Measurements from ENCODE around the gene CAMSAP3.

The CAMSAP3 gene

DNA sequence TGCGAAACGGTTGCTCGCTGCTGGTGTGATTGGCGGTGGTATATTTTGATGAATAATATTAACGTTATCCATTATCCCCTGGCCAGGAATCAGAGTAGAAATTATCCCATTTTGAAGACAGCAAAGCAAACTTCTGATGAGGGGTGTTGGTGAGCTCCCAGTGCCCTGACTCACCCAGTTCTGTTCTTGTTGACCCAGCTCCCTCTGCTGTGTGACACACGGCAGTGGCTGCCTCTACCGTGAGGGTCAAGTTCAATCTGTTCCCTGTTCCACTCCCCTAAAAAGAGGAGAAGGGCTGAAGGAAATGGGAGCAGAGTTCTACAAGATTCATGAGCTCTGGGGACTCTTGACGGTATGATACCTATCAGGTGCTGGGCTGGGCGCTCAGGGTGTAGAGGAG is 2.0 kb downstream of the CAMSAP3 start:
- no peak overlapping the region for H3K27ac Mint-ChIP-seq
- peaks cover 12% of the 10 kb centered on the region for H3K4me1 Mint-ChIP-seq (ENCODE audit: low read depth)
- peaks cover 65% of the 10 kb centered on the region for H3K27me3 Mint-ChIP-seq
- H3K4me3 Mint-ChIP-seq, result no peak overlapping the region
- intact Hi-C loops (cut with micrococcal nuclease), result no loop called here
- H3K36me3 Mint-ChIP-seq (ENCODE audit: low read depth), result no peaks in the 10 kb centered on the region
- no peaks in the 10 kb centered on the region for H3K9me3 Mint-ChIP-seq

GRCh38 chr19:7598180-7598579 is 2.5 kb downstream of the CAMSAP3 start:
- Mint-ChIP-seq H3K27ac (no peak overlapping the region), H3K4me3 (no peak overlapping the region), H3K9me3 (no peaks in the 10 kb centered on the region), H3K27me3 (peaks cover 63% of the 10 kb centered on the region), H3K36me3 (ENCODE audit: low read depth) (no peaks in the 10 kb centered on the region), H3K4me1 (ENCODE audit: low read depth) (peaks cover 12% of the 10 kb centered on the region)
- intact Hi-C loops (cut with micrococcal nuclease), result no loop called here

DNA sequence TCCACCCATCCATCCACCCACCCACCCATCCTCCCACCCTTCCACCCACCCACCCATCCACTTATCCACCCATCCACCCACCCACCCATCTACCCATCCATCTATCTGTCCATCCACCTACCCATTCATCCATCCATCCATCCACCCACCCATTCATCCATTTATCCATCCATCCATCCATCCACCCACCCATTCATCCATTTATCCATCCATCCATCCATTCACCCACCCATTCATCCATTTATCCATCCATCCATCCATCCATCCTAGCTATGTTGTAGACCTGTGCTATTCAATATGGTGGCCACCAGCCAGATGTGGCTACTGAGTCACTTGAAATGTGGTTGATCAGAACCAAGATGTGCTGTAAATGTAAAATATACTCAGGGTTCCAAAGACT is 5.1 kb downstream of the CAMSAP3 start:
- Mint-ChIP-seq H3K4me1 (ENCODE audit: low read depth) (peaks cover 6% of the 10 kb centered on the region), H3K9me3 (peaks cover 6% of the 10 kb centered on the region), H3K4me3 (no peak overlapping the region), H3K27me3 (peaks cover 66% of the 10 kb centered on the region), H3K36me3 (ENCODE audit: low read depth) (no peaks in the 10 kb centered on the region), H3K27ac (no peak overlapping the region)
- intact Hi-C loops (cut with micrococcal nuclease), result no loop called here

- Mint-ChIP-seq H3K27me3 (peaks cover 56% of the 10 kb centered on the region), H3K4me3 (no peak overlapping the region), H3K27ac (no peak overlapping the region), H3K36me3 (ENCODE audit: low read depth) (no peaks in the 10 kb centered on the region), H3K4me1 (ENCODE audit: low read depth) (no peaks in the 10 kb centered on the region), H3K9me3 (peaks cover 9% of the 10 kb centered on the region)
- intact Hi-C loops (cut with micrococcal nuclease), result no loop called here
Measured at GRCh38 chr19:7602240-7602934, 6.7 kb downstream of the CAMSAP3 start.

- intact Hi-C loops (cut with micrococcal nuclease), result no loop called here
- Mint-ChIP-seq H3K27me3 (peaks cover 49% of the 10 kb centered on the region), H3K9me3 (peaks cover 9% of the 10 kb centered on the region), H3K27ac (no peak overlapping the region), H3K4me1 (ENCODE audit: low read depth) (no peaks in the 10 kb centered on the region), H3K4me3 (no peak overlapping the region), H3K36me3 (ENCODE audit: low read depth) (no peaks in the 10 kb centered on the region)
Measured at GRCh38 chr19:7602935-7603497, 7.4 kb downstream of the CAMSAP3 start.

GRCh38 chr19:7603919-7604318 is 8.3 kb downstream of the CAMSAP3 start:
- H3K9me3 Mint-ChIP-seq, result peaks cover 9% of the 10 kb centered on the region
- H3K36me3 Mint-ChIP-seq (ENCODE audit: low read depth), result no peaks in the 10 kb centered on the region
- H3K27ac Mint-ChIP-seq, result no peak overlapping the region
- H3K4me3 Mint-ChIP-seq, result no peak overlapping the region
- no peaks in the 10 kb centered on the region for H3K4me1 Mint-ChIP-seq (ENCODE audit: low read depth)
- H3K27me3 Mint-ChIP-seq, result peaks cover 40% of the 10 kb centered on the region
- intact Hi-C loops (cut with micrococcal nuclease), result no loop called here

- H3K27ac Mint-ChIP-seq, result no peak overlapping the region
- peaks cover 9% of the 10 kb centered on the region for H3K9me3 Mint-ChIP-seq
Measured at GRCh38 chr19:7605490-7606222, 10.0 kb downstream of the CAMSAP3 start.

GRCh38 chr19:7606289-7606688 is 10.6 kb downstream of the CAMSAP3 start:
- no peak overlapping the region for H3K4me3 Mint-ChIP-seq
- no peaks in the 10 kb centered on the region for H3K36me3 Mint-ChIP-seq (ENCODE audit: low read depth)
- H3K27me3 Mint-ChIP-seq, result peaks cover 40% of the 10 kb centered on the region
- H3K9me3 Mint-ChIP-seq, result peaks cover 9% of the 10 kb centered on the region
- H3K4me1 Mint-ChIP-seq (ENCODE audit: low read depth), result no peaks in the 10 kb centered on the region
- intact Hi-C loops (cut with micrococcal nuclease), result no loop called here
- H3K27ac Mint-ChIP-seq, result no peak overlapping the region

More at GRCh38 chr19:7605490-7606222, 10.0 kb downstream of the CAMSAP3 start:
- H3K4me1 Mint-ChIP-seq (ENCODE audit: low read depth), result no peaks in the 10 kb centered on the region
- H3K27me3 Mint-ChIP-seq, result peaks cover 40% of the 10 kb centered on the region
- intact Hi-C loops (cut with micrococcal nuclease), result no loop called here
- no peaks in the 10 kb centered on the region for H3K36me3 Mint-ChIP-seq (ENCODE audit: low read depth)
- H3K4me3 Mint-ChIP-seq, result no peak overlapping the region

DNA sequence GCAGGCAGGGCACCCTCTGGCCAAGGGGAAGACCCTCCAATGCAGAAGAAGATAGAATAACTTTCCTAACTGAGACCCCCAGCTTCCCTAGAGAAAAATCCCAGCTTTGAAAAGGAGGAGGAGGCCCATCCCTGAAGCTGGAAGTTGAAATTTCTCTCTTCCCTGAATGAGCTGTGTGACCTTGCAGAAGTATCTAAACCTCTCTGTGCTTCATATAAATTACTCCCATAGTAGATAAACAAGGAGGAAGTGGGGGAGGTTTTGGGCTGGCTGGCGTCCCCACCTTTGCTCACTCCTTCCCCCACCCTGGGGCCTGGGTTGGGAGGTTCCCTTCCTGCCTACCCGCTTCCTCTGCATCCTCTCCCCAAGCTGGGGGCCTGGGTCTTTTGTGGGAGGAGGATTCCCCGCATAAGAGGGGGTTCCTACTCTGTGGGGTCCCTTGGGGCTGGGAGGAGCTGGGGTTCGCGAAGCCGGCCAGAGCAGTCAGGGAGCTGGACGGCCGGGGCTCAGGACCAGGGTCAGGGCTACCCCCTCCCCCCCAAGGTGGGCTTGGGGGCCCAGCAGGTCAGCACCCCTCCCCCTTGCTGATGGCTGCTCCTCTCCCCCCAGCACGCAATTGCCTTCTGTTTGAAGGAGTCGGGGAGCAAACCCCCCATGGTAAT is 11.7 kb downstream of the CAMSAP3 start:
- Mint-ChIP-seq H3K27me3 (peaks cover 35% of the 10 kb centered on the region), H3K27ac (no peak overlapping the region), H3K4me1 (ENCODE audit: low read depth) (no peaks in the 10 kb centered on the region), H3K4me3 (no peak overlapping the region), H3K9me3 (peaks cover 9% of the 10 kb centered on the region), H3K36me3 (ENCODE audit: low read depth) (no peaks in the 10 kb centered on the region)
- intact Hi-C loops (cut with micrococcal nuclease), result no loop called here

GRCh38 chr19:7607874-7608560 is 12.4 kb downstream of the CAMSAP3 start:
- Mint-ChIP-seq H3K9me3 (peaks cover 9% of the 10 kb centered on the region), H3K36me3 (ENCODE audit: low read depth) (no peaks in the 10 kb centered on the region), H3K27me3 (peaks cover 29% of the 10 kb centered on the region), H3K4me1 (ENCODE audit: low read depth) (no peaks in the 10 kb centered on the region), H3K4me3 (no peak overlapping the region), H3K27ac (no peak overlapping the region)
- intact Hi-C loops (cut with micrococcal nuclease), result no loop called here

- no peak overlapping the region for H3K4me3 Mint-ChIP-seq
- H3K27ac Mint-ChIP-seq, result no peak overlapping the region
- H3K9me3 Mint-ChIP-seq, result peaks cover 4% of the 10 kb centered on the region
- no peaks in the 10 kb centered on the region for H3K4me1 Mint-ChIP-seq (ENCODE audit: low read depth)
- H3K36me3 Mint-ChIP-seq (ENCODE audit: low read depth), result no peaks in the 10 kb centered on the region
- intact Hi-C loops (cut with micrococcal nuclease), result no loop called here
- H3K27me3 Mint-ChIP-seq, result peaks cover 3% of the 10 kb centered on the region
Measured at GRCh38 chr19:7610491-7611240, 15.0 kb downstream of the CAMSAP3 start.

- peaks cover 1% of the 10 kb centered on the region for H3K27me3 Mint-ChIP-seq
- intact Hi-C loops (cut with micrococcal nuclease), result no loop called here
- H3K9me3 Mint-ChIP-seq, result no peaks in the 10 kb centered on the region
- H3K4me3 Mint-ChIP-seq, result no peak overlapping the region
- no peaks in the 10 kb centered on the region for H3K4me1 Mint-ChIP-seq (ENCODE audit: low read depth)
- no peak overlapping the region for H3K27ac Mint-ChIP-seq
- peaks cover 1% of the 10 kb centered on the region for H3K36me3 Mint-ChIP-seq (ENCODE audit: low read depth)
Measured at GRCh38 chr19:7611541-7612279, 16.0 kb downstream of the CAMSAP3 start.

All from dendritic cell treated with granulocyte-macrophage colony-stimulating factor and Interleukin-4, amounts not matched to agents 40 ng/mL and 50 ng/mL, for 4 days (primary cell).